Measurements from ENCODE around the gene CYP27B1. TPM values are rescaled to one million over a fixed set of nuclear protein-coding genes. Genes with fewer than 3 reads are reported as not detected.

The CYP27B1 gene
- total and polyA plus RNA-seq, 9 of the 15 experiments (the other 6 are each of a cell fraction or from before 2014, with no cell fraction given): 0.18 to 4.2 (median 1.8) TPM

DNA sequence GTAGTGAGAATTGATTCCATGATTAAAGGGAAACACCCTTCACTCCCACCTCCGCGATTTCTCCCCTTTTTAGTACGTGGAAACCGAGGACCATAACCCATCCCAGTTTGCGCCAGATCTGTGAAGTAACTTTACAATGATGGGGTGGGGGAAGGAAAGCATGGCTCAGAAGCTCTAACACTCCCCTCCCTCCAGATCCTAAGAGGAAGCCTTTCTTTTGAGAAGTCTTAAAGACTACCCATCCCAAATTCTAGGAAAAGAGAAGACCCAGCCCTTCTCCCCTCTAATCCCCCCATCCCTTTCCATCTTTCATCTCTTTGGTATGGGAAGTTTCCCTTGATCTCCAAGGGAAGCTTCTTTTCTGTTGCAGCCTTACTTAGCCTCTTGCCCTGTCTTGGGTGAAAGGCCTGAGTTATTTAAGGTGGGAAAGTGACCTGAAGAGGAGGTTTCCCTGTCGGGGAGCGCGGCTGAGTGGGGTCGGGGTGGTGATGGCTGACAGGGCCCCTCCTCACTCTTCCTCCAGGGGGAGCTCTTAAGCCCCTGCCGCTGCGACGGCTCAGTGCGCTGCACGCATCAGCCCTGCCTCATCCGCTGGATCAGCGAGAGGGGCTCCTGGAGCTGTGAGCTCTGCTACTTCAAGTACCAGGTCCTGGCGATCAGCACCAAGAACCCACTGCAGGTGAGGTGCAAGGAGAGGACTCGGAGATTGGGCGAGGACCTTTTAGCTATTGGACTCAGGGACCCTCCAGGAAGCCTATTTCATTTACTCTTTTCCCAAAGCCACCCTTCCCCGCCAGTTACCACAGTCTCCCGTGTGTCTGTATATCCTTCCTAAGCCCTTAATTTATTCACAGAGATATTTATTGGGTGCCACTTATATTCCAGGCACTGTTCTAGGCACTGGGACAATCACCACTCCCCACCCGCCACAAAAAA, 10.2 kb downstream of the CYP27B1 start (continued):
- no peak for TF ChIP-seq ZBTB40 (IDR thresholded peaks at IDR 0.05)
- no peak for TF ChIP-seq ZBTB40 (CRISPR knock-in tag; IDR thresholded peaks at IDR 0.05)
- no peak for TF ChIP-seq JUND (IDR thresholded peaks at IDR 0.05; ENCODE audit: borderline replicate concordance, low read depth, low read length)
- TF ChIP-seq JUND (tag; IDR thresholded peaks at IDR 0.05; ENCODE audit: borderline replicate concordance, low read depth, low read length): no peak
- TF ChIP-seq, protein P1, sequence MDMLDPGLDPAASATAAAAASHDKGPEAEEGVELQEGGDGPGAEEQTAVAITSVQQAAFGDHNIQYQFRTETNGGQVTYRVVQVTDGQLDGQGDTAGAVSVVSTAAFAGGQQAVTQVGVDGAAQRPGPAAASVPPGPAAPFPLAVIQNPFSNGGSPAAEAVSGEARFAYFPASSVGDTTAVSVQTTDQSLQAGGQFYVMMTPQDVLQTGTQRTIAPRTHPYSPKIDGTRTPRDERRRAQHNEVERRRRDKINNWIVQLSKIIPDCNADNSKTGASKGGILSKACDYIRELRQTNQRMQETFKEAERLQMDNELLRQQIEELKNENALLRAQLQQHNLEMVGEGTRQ (CRISPR knock-in tag; IDR thresholded peaks at IDR 0.05): no peak
- peak; percentile 60; the same call in 1 of the 2 replicates for TF ChIP-seq MTA3 (IDR thresholded peaks at IDR 0.05; ENCODE audit: borderline replicate concordance)
- TF ChIP-seq NR2C2 (CRISPR knock-in tag; IDR thresholded peaks at IDR 0.05): no peak
- no peak for TF ChIP-seq NR2C2 (tag; IDR thresholded peaks at IDR 0.05)
- TF ChIP-seq, protein P2, sequence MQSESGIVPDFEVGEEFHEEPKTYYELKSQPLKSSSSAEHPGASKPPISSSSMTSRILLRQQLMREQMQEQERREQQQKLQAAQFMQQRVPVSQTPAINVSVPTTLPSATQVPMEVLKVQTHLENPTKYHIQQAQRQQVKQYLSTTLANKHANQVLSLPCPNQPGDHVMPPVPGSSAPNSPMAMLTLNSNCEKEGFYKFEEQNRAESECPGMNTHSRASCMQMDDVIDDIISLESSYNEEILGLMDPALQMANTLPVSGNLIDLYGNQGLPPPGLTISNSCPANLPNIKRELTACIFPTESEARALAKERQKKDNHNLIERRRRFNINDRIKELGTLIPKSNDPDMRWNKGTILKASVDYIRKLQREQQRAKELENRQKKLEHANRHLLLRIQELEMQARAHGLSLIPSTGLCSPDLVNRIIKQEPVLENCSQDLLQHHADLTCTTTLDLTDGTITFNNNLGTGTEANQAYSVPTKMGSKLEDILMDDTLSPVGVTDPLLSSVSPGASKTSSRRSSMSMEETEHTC (IDR thresholded peaks at IDR 0.05): no peak
- TF ChIP-seq ZNF140 (CRISPR knock-in tag; IDR thresholded peaks at IDR 0.05): no peak
- no peak for TF ChIP-seq FOSL1 (tag; conservative IDR thresholded peaks at IDR 0.05)
- TF ChIP-seq MEIS2 (IDR thresholded peaks at IDR 0.05; ENCODE audit: partially characterized antibody): peak; percentile 38
- peak; percentile 16 for TF ChIP-seq TBP (optimal IDR thresholded peaks at IDR 0.05; ENCODE audit: low read depth, low read length)
- no peak for TF ChIP-seq ZNF165 (CRISPR knock-in tag; IDR thresholded peaks at IDR 0.05; ENCODE audit: borderline replicate concordance)
- peak in 1 of 2 experiments; percentile 60; a peak in 1 of 4 replicates for TF ChIP-seq MAZ (CRISPR knock-in tag; conservative IDR thresholded peaks at IDR 0.05 in 1 of 2, IDR thresholded peaks at IDR 0.05 in 1 of 2)
- TF ChIP-seq, protein P3, sequence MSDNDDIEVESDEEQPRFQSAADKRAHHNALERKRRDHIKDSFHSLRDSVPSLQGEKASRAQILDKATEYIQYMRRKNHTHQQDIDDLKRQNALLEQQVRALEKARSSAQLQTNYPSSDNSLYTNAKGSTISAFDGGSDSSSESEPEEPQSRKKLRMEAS (CRISPR knock-in tag; IDR thresholded peaks at IDR 0.05): no peak
